Neural progenitor cell (in vitro differentiated cells): ENCODE results near the gene GABARAP. TPM values are rescaled to one million over a fixed set of nuclear protein-coding genes. Genes with fewer than 3 reads are reported as not detected.
A peak's percentile ranks its signal among the peaks of the same experiment; 100 is the strongest.

Source experiments
- DNase-seq: peaks from one replicate; pipeline ENCODE4 v3.0.0-alpha.2; 2016; ENCODE audit warnings: low spot score
- H2AFZ ChIP-seq: fragments of 200-600 bp; sonication (generic); replicated peaks from 2 replicates; pipeline ENCODE4 v1.6.1; 2016; ENCODE audit warnings: antibody characterized with exemption
- H3F3A ChIP-seq: fragments of 200-600 bp; sonication (generic); 2 replicates; pipeline ENCODE4 v1.6.1; 2016; ENCODE audit warnings: antibody characterized with exemption, low read depth
- H3K27ac ChIP-seq: fragments of 200-600 bp; sonication (generic); 2 replicates; pipeline ENCODE4 v1.5.1; 2016; ENCODE audit warnings: mild to moderate bottlenecking
- H3K27me3 ChIP-seq: fragments of 200-600 bp; sonication (generic); 2 replicates; pipeline ENCODE4 v1.6.1; 2016; ENCODE audit warnings: mild to moderate bottlenecking, moderate library complexity
- H3K36me3 ChIP-seq: fragments of 200-600 bp; sonication (generic); 2 replicates; pipeline ENCODE4 v1.5.1; 2016
- H3K4me1 ChIP-seq: fragments of 200-600 bp; sonication (generic); 2 replicates; pipeline ENCODE4 v1.6.1; 2016; ENCODE audit warnings: mixed run types
- H3K4me2 ChIP-seq: fragments of 200-600 bp; sonication (generic); 2 replicates; pipeline ENCODE4 v1.6.1; 2016
- H3K4me3 ChIP-seq: fragments of 200-600 bp; sonication (generic); 2 replicates; pipeline ENCODE4 v1.5.1; 2016
- H3K79me2 ChIP-seq: fragments of 200-600 bp; sonication (generic); 2 replicates; pipeline ENCODE4 v1.6.1; 2016; ENCODE audit warnings: low read depth
- H3K9ac ChIP-seq: fragments of 200-600 bp; sonication (generic); 2 replicates; pipeline ENCODE4 v1.6.1; 2016
- H3K9me3 ChIP-seq: fragments of 200-600 bp; sonication (generic); 2 replicates; pipeline ENCODE4 v1.5.1; 2016; ENCODE audit warnings: low read depth
- H4K20me1 ChIP-seq: fragments of 200-600 bp; sonication (generic); 2 replicates; pipeline ENCODE4 v1.6.1; 2016; ENCODE audit warnings: low read depth
- H3K27ac Mint-ChIP-seq: 3 replicates; pipeline ENCODE4 v1.8.0; 2021; ENCODE audit warnings: mixed read lengths
- H3K27me3 Mint-ChIP-seq: 2 replicates; pipeline ENCODE4 v1.8.0; 2022; ENCODE audit warnings: low read depth, mild to moderate bottlenecking, inconsistent platforms, moderate library complexity, mixed read lengths; ENCODE audit not compliant: insufficient read depth
- H3K36me3 Mint-ChIP-seq: 3 replicates; pipeline ENCODE4 v1.8.0; 2021; ENCODE audit warnings: mixed read lengths
- H3K4me1 Mint-ChIP-seq: 3 replicates; pipeline ENCODE4 v1.8.0; 2021; ENCODE audit warnings: mixed read lengths
- H3K4me3 Mint-ChIP-seq: 3 replicates; pipeline ENCODE4 v1.8.0; 2021; ENCODE audit warnings: mild to moderate bottlenecking, moderate library complexity, mixed read lengths
- H3K9me3 Mint-ChIP-seq: 3 replicates; pipeline ENCODE4 v1.8.0; 2020; ENCODE audit warnings: mixed read lengths
- EZH2 ChIP-seq: fragments of 200-600 bp; sonication (generic); IDR thresholded peaks from 2 replicates; pipeline ENCODE4 v1.6.1; 2017; ENCODE audit warnings: antibody characterized with exemption, mild to moderate bottlenecking, moderate library complexity
- EZH2phosphoT487 ChIP-seq: fragments of 200-600 bp; sonication (generic); IDR thresholded peaks from 2 replicates; pipeline ENCODE4 v1.6.1; 2017; ENCODE audit warnings: antibody characterized with exemption
- total RNA-seq: library from RNA; depleted of rRNA; stranded (reverse); fragments of >200 nt; gene quantifications from 2 replicates; pipeline ENCODE4 v1.2.3, GENCODE V29; 2015; ENCODE audit warnings: low replicate concordance
- TF ChIP-seq, protein P1 (sequence below): fragments of 200-600 bp; sonication (generic); IDR thresholded peaks from 2 replicates; pipeline ENCODE4 v1.5.1; 2017; ENCODE audit warnings: antibody characterized with exemption, mild to moderate bottlenecking

Gene GABARAP
- total RNA-seq, 1 donor from 2014 or later, result 225 TPM

DNA sequence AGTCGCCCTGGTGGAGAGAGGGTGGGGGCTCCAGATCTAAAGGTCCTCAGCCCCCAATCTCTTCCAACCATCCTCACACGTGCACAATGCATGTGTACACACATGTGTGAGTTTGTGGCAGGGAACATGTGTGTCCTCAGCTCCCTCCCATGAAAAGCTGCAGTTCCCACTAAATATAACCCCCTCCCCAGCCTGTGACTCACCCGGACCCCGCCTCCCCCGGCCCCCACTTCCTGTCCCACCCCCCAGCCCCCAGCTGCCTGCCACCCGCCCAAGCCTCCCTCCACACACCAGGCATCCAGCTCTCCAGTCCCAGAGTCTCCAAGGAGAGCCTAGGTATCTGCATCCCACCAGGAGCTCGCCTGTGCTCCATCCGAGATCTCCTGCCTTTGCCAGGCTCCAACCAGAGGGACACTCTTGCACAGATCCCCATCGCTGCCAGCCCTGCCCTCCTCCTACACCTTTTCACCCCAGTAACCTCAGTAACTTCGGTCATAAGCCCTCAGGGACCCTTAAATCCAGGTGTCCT, 26.5 kb downstream of the GABARAP start:
- Histone ChIP-seq H3K9me3 (no peaks in the 10 kb centered on the region), H3K9ac (no peak overlapping the region), H3K27me3 (no peaks in the 10 kb centered on the region), H4K20me1 (peaks cover 13% of the 10 kb centered on the region), H3K4me2 (peak overlapping the region; percentile 85), H3K36me3 (no peaks in the 10 kb centered on the region), H3K4me3 (peak overlapping the region; percentile 59), H3K4me1 (peaks cover 56% of the 10 kb centered on the region), H3K27ac (peak overlapping the region; percentile 54), H3K79me2 (peaks cover 50% of the 10 kb centered on the region), H3F3A (peaks cover 73% of the 10 kb centered on the region), H2AFZ (no peak overlapping the region)
- Mint-ChIP-seq H3K36me3 (peaks cover 4% of the 10 kb centered on the region), H3K4me1 (peaks cover 68% of the 10 kb centered on the region), H3K27me3 (peaks cover 23% of the 10 kb centered on the region), H3K4me3 (peak overlapping the region; percentile 83), H3K27ac (peak overlapping the region; percentile 97), H3K9me3 (no peaks in the 10 kb centered on the region)
- TF ChIP-seq, protein P1, sequence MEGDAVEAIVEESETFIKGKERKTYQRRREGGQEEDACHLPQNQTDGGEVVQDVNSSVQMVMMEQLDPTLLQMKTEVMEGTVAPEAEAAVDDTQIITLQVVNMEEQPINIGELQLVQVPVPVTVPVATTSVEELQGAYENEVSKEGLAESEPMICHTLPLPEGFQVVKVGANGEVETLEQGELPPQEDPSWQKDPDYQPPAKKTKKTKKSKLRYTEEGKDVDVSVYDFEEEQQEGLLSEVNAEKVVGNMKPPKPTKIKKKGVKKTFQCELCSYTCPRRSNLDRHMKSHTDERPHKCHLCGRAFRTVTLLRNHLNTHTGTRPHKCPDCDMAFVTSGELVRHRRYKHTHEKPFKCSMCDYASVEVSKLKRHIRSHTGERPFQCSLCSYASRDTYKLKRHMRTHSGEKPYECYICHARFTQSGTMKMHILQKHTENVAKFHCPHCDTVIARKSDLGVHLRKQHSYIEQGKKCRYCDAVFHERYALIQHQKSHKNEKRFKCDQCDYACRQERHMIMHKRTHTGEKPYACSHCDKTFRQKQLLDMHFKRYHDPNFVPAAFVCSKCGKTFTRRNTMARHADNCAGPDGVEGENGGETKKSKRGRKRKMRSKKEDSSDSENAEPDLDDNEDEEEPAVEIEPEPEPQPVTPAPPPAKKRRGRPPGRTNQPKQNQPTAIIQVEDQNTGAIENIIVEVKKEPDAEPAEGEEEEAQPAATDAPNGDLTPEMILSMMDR, result no peak
- no peak for TF ChIP-seq EZH2phosphoT487
- no peak for TF ChIP-seq EZH2
- DNase-seq, result peak; percentile 41

DNA sequence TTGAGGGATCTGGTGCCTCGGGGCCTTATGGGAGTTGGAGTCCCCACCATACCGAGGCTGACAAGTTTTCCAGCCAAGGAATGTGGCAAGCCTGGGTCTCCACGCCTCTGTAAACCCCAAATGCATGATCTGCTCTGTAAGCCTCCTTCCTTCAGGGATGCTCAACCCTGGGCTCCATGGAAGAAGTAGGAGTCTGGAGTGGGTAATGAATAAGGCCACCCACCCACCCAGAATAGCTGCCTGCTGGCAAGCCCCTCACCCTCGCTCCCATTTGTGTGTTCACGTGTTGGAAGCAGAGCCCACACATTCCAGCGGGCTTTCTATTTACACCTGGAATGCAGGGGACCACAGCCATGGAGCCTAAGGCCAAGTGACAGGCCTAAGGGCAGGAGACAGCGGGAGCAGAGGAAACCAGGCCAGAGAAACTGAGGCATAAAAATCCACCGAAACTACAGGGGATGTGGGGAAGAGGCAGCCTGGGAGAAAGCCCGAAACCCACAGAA, 27.1 kb downstream of the GABARAP start:
- Histone ChIP-seq H3K79me2 (peaks cover 56% of the 10 kb centered on the region), H3K27ac (peak overlapping the region; percentile 54), H3F3A (peaks cover 74% of the 10 kb centered on the region), H4K20me1 (peaks cover 8% of the 10 kb centered on the region), H2AFZ (no peak overlapping the region), H3K4me3 (peak overlapping the region; percentile 59), H3K4me1 (peaks cover 55% of the 10 kb centered on the region), H3K36me3 (no peaks in the 10 kb centered on the region), H3K9ac (no peak overlapping the region), H3K4me2 (peak overlapping the region; percentile 85), H3K27me3 (no peaks in the 10 kb centered on the region), H3K9me3 (no peaks in the 10 kb centered on the region)
- Mint-ChIP-seq H3K27me3 (peaks cover 21% of the 10 kb centered on the region), H3K4me3 (peak overlapping the region; percentile 83), H3K27ac (peak overlapping the region; percentile 97), H3K4me1 (peaks cover 68% of the 10 kb centered on the region), H3K9me3 (no peaks in the 10 kb centered on the region), H3K36me3 (peaks cover 4% of the 10 kb centered on the region)
- TF ChIP-seq, protein P1, result no peak
- TF ChIP-seq EZH2phosphoT487, result no peak
- TF ChIP-seq EZH2, result no peak
- no peak for DNase-seq

DNA sequence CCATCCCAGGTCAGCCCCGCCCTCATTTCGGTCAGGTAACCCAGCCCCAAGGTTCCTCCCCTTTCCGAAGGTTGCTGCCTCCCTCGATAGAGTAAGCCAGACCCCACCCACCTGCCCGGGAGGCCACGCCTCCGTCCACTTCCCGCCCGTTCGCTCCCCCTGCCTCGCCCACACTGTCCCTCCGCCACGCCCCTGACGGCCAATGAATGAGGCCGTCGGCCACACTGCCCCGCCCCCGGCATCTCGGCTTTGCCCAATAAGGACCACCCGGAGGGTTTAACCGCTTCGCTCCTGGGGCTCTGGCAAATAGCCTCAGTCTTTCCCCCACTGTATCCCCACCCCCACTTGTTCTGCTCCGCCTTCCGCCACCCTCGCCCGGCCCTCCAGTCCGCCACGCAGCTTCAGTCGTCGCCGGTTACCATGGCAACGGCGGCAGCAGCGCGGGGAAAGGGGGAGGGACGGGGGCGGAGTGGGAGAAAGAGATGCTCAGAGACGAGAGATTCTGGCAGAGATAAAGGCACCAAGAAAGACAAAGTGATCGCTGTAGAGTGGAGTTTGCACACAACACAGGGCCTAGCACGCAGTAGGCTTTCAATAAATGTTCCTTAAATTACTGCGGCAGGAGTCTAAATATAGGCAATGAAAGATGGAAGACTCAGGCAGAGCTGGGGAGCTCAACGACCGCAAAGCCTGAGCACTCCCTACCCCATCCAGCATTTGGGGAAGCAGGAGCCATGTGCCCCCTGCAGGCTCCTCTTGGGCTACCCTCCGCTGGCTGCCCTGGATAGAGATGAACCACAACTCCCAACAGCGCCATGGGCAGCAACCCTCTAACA, 27.7 kb downstream of the GABARAP start:
- Histone ChIP-seq H3K4me2 (peak overlapping the region; percentile 85), H3K4me1 (peaks cover 55% of the 10 kb centered on the region), H3K36me3 (no peaks in the 10 kb centered on the region), H4K20me1 (peaks cover 7% of the 10 kb centered on the region), H3K9ac (no peak overlapping the region), H3F3A (peaks cover 77% of the 10 kb centered on the region), H3K4me3 (peak overlapping the region; percentile 59), H2AFZ (no peak overlapping the region), H3K9me3 (no peaks in the 10 kb centered on the region), H3K27ac (peak overlapping the region; percentile 80), H3K27me3 (no peaks in the 10 kb centered on the region), H3K79me2 (peaks cover 62% of the 10 kb centered on the region)
- Mint-ChIP-seq H3K27ac (peak overlapping the region; percentile 97), H3K4me3 (peak overlapping the region; percentile 83), H3K27me3 (peaks cover 18% of the 10 kb centered on the region), H3K9me3 (no peaks in the 10 kb centered on the region), H3K36me3 (peaks cover 7% of the 10 kb centered on the region), H3K4me1 (peaks cover 73% of the 10 kb centered on the region)
- TF ChIP-seq, protein P1, result peak; percentile 70
- TF ChIP-seq EZH2 (no peak), EZH2phosphoT487 (no peak)
- DNase-seq, result peak; percentile 100
